ENCODE results near the gene TMEM74B. TPM values are rescaled to one million over a fixed set of nuclear protein-coding genes. Genes with fewer than 3 reads are reported as not detected.

TMEM74B gene
- total RNA-seq, 4 donors from 2014 or later: 0.71 to 2.1 (median 1.2) TPM

- Histone ChIP-seq H3K36me3 (no peaks in the 10 kb centered on the region), H3K4me3 (no peak overlapping the region), H3K27me3 (peaks cover 0 to 8% (median 0%) of the 10 kb centered on the region in 4 donors), H3K27ac (replicated peaks in 1 of 4) (no peak overlapping the region), H3K4me1 (no peaks in the 10 kb centered on the region), H3K9me3 (peaks cover 0 to 5% (median 0%) of the 10 kb centered on the region in 4 donors)
- no peak for DNase-seq (ENCODE audit: extremely low spot score)
- WGBS: 100% methylated on average over 1 of the region's 1 CpG
- TF ChIP-seq CTCF (IDR thresholded peaks at IDR 0.05) (no peak), EP300 (IDR thresholded peaks at IDR 0.05) (no peak), POLR2AphosphoS5 (IDR thresholded peaks at IDR 0.05) (no peak), POLR2A (IDR thresholded peaks at IDR 0.05; ENCODE audit: low read depth) (no peak)
- intact Hi-C loops (cut with DNase I): no loop called here
Observed at GRCh38 chr20:1199964-1200363, 15.2 kb upstream of the TMEM74B start.

- H3K4me1 ChIP-seq: no peaks in the 10 kb centered on the region
- H3K4me3 ChIP-seq: no peak overlapping the region
- intact Hi-C loops (cut with DNase I): no loop called here
- no peak for TF ChIP-seq EP300 (IDR thresholded peaks at IDR 0.05)
- DNase-seq (ENCODE audit: extremely low spot score): no peak
- 57% methylated on average over 7 of the region's 7 CpGs for WGBS
- H3K27me3 ChIP-seq: peaks cover 0 to 8% (median 0%) of the 10 kb centered on the region in 4 donors
- no peak overlapping the region for H3K27ac ChIP-seq (replicated peaks in 1 of 4)
- H3K36me3 ChIP-seq: no peaks in the 10 kb centered on the region
- H3K9me3 ChIP-seq: peaks cover 0 to 5% (median 0%) of the 10 kb centered on the region in 4 donors
Observed at GRCh38 chr20:1199212-1199873, 14.6 kb upstream of the TMEM74B start.

GRCh38 chr20:1198751-1199150, 14.0 kb upstream of the TMEM74B start:
- no peaks in the 10 kb centered on the region for H3K36me3 ChIP-seq
- no peak overlapping the region for H3K27ac ChIP-seq (replicated peaks in 1 of 4)
- intact Hi-C loops (cut with DNase I): no loop called here
- no peak for TF ChIP-seq POLR2AphosphoS5 (IDR thresholded peaks at IDR 0.05)
- DNase-seq (ENCODE audit: extremely low spot score): no peak
- H3K27me3 ChIP-seq: peaks cover 0 to 8% (median 0%) of the 10 kb centered on the region in 4 donors
- 89% methylated on average over 5 of the region's 5 CpGs for WGBS
- peaks cover 0 to 5% (median 0%) of the 10 kb centered on the region in 4 donors for H3K9me3 ChIP-seq
- no peak overlapping the region for H3K4me3 ChIP-seq
- H3K4me1 ChIP-seq: no peaks in the 10 kb centered on the region

GRCh38 chr20:1197801-1198200, 13.0 kb upstream of the TMEM74B start:
- 80% methylated on average over 7 of the region's 7 CpGs for WGBS
- Histone ChIP-seq H3K4me1 (no peaks in the 10 kb centered on the region), H3K27ac (replicated peaks in 1 of 4) (no peak overlapping the region), H3K9me3 (peaks cover 0 to 5% (median 0%) of the 10 kb centered on the region in 4 donors), H3K36me3 (no peaks in the 10 kb centered on the region), H3K4me3 (no peak overlapping the region), H3K27me3 (peaks cover 0 to 8% (median 0%) of the 10 kb centered on the region in 4 donors)
- intact Hi-C loops (cut with DNase I): no loop called here
- TF ChIP-seq POLR2A (IDR thresholded peaks at IDR 0.05; ENCODE audit: low read depth) (no peak), EP300 (IDR thresholded peaks at IDR 0.05) (no peak), CTCF (IDR thresholded peaks at IDR 0.05) (no peak), POLR2AphosphoS5 (IDR thresholded peaks at IDR 0.05) (no peak)
- no peak for DNase-seq (ENCODE audit: extremely low spot score)

GRCh38 chr20:1196634-1197033, 11.9 kb upstream of the TMEM74B start:
- TF ChIP-seq POLR2A (IDR thresholded peaks at IDR 0.05; ENCODE audit: low read depth) (no peak), EP300 (IDR thresholded peaks at IDR 0.05) (no peak), POLR2AphosphoS5 (IDR thresholded peaks at IDR 0.05) (no peak), CTCF (IDR thresholded peaks at IDR 0.05) (no peak)

More at GRCh38 chr20:1196634-1197033, 11.9 kb upstream of the TMEM74B start:
- H3K9me3 ChIP-seq: peaks cover 0 to 5% (median 0%) of the 10 kb centered on the region in 4 donors
- WGBS: 78% methylated on average over 2 of the region's 2 CpGs
- H3K27me3 ChIP-seq: peaks cover 0 to 8% (median 0%) of the 10 kb centered on the region in 4 donors
- H3K4me1 ChIP-seq: no peaks in the 10 kb centered on the region
- no peaks in the 10 kb centered on the region for H3K36me3 ChIP-seq
- no peak overlapping the region for H3K27ac ChIP-seq (replicated peaks in 1 of 4)
- intact Hi-C loops (cut with DNase I): no loop called here
- no peak for DNase-seq (ENCODE audit: extremely low spot score)
- no peak overlapping the region for H3K4me3 ChIP-seq
